ENCODE data around the gene ELMO1.
A peak's percentile ranks its signal among the peaks of the same experiment; 100 is the strongest.

ELMO1 gene

GRCh38 chr7:37348982-37349381, 99.7 kb downstream of the ELMO1 start:
- no peaks in the 10 kb centered on the region for H3K27me3 Mint-ChIP-seq
- peak overlapping the region; percentile 80 for H3K27ac Mint-ChIP-seq
- peaks cover 86% of the 10 kb centered on the region for H3K4me1 Mint-ChIP-seq
- no peaks in the 10 kb centered on the region for H3K9me3 Mint-ChIP-seq
- H3K4me3 Mint-ChIP-seq: peak overlapping the region; percentile 72
- H3K36me3 Mint-ChIP-seq: peaks cover 16% of the 10 kb centered on the region

- Mint-ChIP-seq H3K27me3 (no peaks in the 10 kb centered on the region), H3K4me1 (peaks cover 83% of the 10 kb centered on the region), H3K9me3 (no peaks in the 10 kb centered on the region), H3K4me3 (no peak overlapping the region), H3K27ac (peak overlapping the region; percentile 62), H3K36me3 (peaks cover 22% of the 10 kb centered on the region)
These were observed 101.9 kb downstream of the ELMO1 start for GRCh38 chr7:37346761-37347160.

- peaks cover 80% of the 10 kb centered on the region for H3K4me1 Mint-ChIP-seq
- H3K4me3 Mint-ChIP-seq: peak overlapping the region; percentile 83
- H3K36me3 Mint-ChIP-seq: peaks cover 31% of the 10 kb centered on the region
- no peaks in the 10 kb centered on the region for H3K27me3 Mint-ChIP-seq
- no peaks in the 10 kb centered on the region for H3K9me3 Mint-ChIP-seq
- peak overlapping the region; percentile 94 for H3K27ac Mint-ChIP-seq
These were observed 103.6 kb downstream of the ELMO1 start for GRCh38 chr7:37344886-37345579.

- Mint-ChIP-seq H3K27me3 (no peaks in the 10 kb centered on the region), H3K4me3 (peak overlapping the region; percentile 95), H3K4me1 (peaks cover 80% of the 10 kb centered on the region), H3K9me3 (no peaks in the 10 kb centered on the region), H3K27ac (peak overlapping the region; percentile 99), H3K36me3 (peaks cover 31% of the 10 kb centered on the region)
These were observed 105.8 kb downstream of the ELMO1 start for GRCh38 chr7:37342688-37343471.

- peak overlapping the region; percentile 95 for H3K4me3 Mint-ChIP-seq
- peaks cover 35% of the 10 kb centered on the region for H3K36me3 Mint-ChIP-seq
- H3K27me3 Mint-ChIP-seq: no peaks in the 10 kb centered on the region
- peaks cover 80% of the 10 kb centered on the region for H3K4me1 Mint-ChIP-seq
- H3K9me3 Mint-ChIP-seq: no peaks in the 10 kb centered on the region
- peak overlapping the region; percentile 99 for H3K27ac Mint-ChIP-seq
These were observed 106.4 kb downstream of the ELMO1 start for GRCh38 chr7:37342176-37342687.

- peak overlapping the region; percentile 95 for H3K4me3 Mint-ChIP-seq
- H3K27me3 Mint-ChIP-seq: no peaks in the 10 kb centered on the region
- peaks cover 82% of the 10 kb centered on the region for H3K4me1 Mint-ChIP-seq
- H3K9me3 Mint-ChIP-seq: peaks cover 7% of the 10 kb centered on the region
- peak overlapping the region; percentile 95 for H3K27ac Mint-ChIP-seq
- H3K36me3 Mint-ChIP-seq: peaks cover 45% of the 10 kb centered on the region
These were observed 107.5 kb downstream of the ELMO1 start for GRCh38 chr7:37341033-37341630.

- Mint-ChIP-seq H3K27ac (no peak overlapping the region), H3K9me3 (peaks cover 7% of the 10 kb centered on the region), H3K4me3 (no peak overlapping the region), H3K4me1 (peaks cover 86% of the 10 kb centered on the region), H3K36me3 (peaks cover 49% of the 10 kb centered on the region), H3K27me3 (no peaks in the 10 kb centered on the region)
These were observed 109.7 kb downstream of the ELMO1 start for GRCh38 chr7:37338966-37339365.

- no peaks in the 10 kb centered on the region for H3K27me3 Mint-ChIP-seq
- H3K4me3 Mint-ChIP-seq: no peak overlapping the region
- peak overlapping the region; percentile 68 for H3K27ac Mint-ChIP-seq
- peaks cover 7% of the 10 kb centered on the region for H3K9me3 Mint-ChIP-seq
- H3K36me3 Mint-ChIP-seq: peaks cover 50% of the 10 kb centered on the region
- peaks cover 88% of the 10 kb centered on the region for H3K4me1 Mint-ChIP-seq
These were observed 111.1 kb downstream of the ELMO1 start for GRCh38 chr7:37337522-37337921.

GRCh38 chr7:37336259-37336658, 112.4 kb downstream of the ELMO1 start:
- H3K4me3 Mint-ChIP-seq: peak overlapping the region; percentile 69
- no peaks in the 10 kb centered on the region for H3K27me3 Mint-ChIP-seq
- H3K4me1 Mint-ChIP-seq: peaks cover 88% of the 10 kb centered on the region
- H3K36me3 Mint-ChIP-seq: peaks cover 52% of the 10 kb centered on the region
- peak overlapping the region; percentile 97 for H3K27ac Mint-ChIP-seq
- H3K9me3 Mint-ChIP-seq: peaks cover 7% of the 10 kb centered on the region

- H3K9me3 Mint-ChIP-seq: peaks cover 7% of the 10 kb centered on the region
- peaks cover 47% of the 10 kb centered on the region for H3K36me3 Mint-ChIP-seq
- peaks cover 80% of the 10 kb centered on the region for H3K4me1 Mint-ChIP-seq
These were observed 115.6 kb downstream of the ELMO1 start for GRCh38 chr7:37333075-37333474.

GRCh38 chr7:37332243-37333016, 116.2 kb downstream of the ELMO1 start:
- H3K27me3 Mint-ChIP-seq: no peaks in the 10 kb centered on the region
- peaks cover 45% of the 10 kb centered on the region for H3K36me3 Mint-ChIP-seq
- peaks cover 7% of the 10 kb centered on the region for H3K9me3 Mint-ChIP-seq
- no peak overlapping the region for H3K4me3 Mint-ChIP-seq
- peaks cover 81% of the 10 kb centered on the region for H3K4me1 Mint-ChIP-seq
- no peak overlapping the region for H3K27ac Mint-ChIP-seq

More at GRCh38 chr7:37333075-37333474, 115.6 kb downstream of the ELMO1 start:
- H3K27me3 Mint-ChIP-seq: no peaks in the 10 kb centered on the region
- H3K4me3 Mint-ChIP-seq: no peak overlapping the region
- H3K27ac Mint-ChIP-seq: no peak overlapping the region

GRCh38 chr7:37330775-37331174, 117.9 kb downstream of the ELMO1 start:
- no peak overlapping the region for H3K4me3 Mint-ChIP-seq
- H3K36me3 Mint-ChIP-seq: peaks cover 37% of the 10 kb centered on the region
- H3K27me3 Mint-ChIP-seq: no peaks in the 10 kb centered on the region
- H3K4me1 Mint-ChIP-seq: peaks cover 76% of the 10 kb centered on the region
- no peaks in the 10 kb centered on the region for H3K9me3 Mint-ChIP-seq
- no peak overlapping the region for H3K27ac Mint-ChIP-seq

GRCh38 chr7:37329940-37330339, 118.7 kb downstream of the ELMO1 start:
- H3K9me3 Mint-ChIP-seq: no peaks in the 10 kb centered on the region
- no peak overlapping the region for H3K27ac Mint-ChIP-seq
- peaks cover 38% of the 10 kb centered on the region for H3K36me3 Mint-ChIP-seq
- peaks cover 69% of the 10 kb centered on the region for H3K4me1 Mint-ChIP-seq
- H3K4me3 Mint-ChIP-seq: no peak overlapping the region
- H3K27me3 Mint-ChIP-seq: no peaks in the 10 kb centered on the region

GRCh38 chr7:37327288-37327687, 121.4 kb downstream of the ELMO1 start:
- Mint-ChIP-seq H3K27ac (peak overlapping the region; percentile 46), H3K4me1 (peaks cover 52% of the 10 kb centered on the region), H3K9me3 (no peaks in the 10 kb centered on the region), H3K36me3 (peaks cover 32% of the 10 kb centered on the region), H3K27me3 (no peaks in the 10 kb centered on the region), H3K4me3 (no peak overlapping the region)

GRCh38 chr7:37323966-37324365, 124.7 kb downstream of the ELMO1 start:
- no peaks in the 10 kb centered on the region for H3K9me3 Mint-ChIP-seq
- H3K27ac Mint-ChIP-seq: no peak overlapping the region
- no peaks in the 10 kb centered on the region for H3K27me3 Mint-ChIP-seq
- peaks cover 28% of the 10 kb centered on the region for H3K4me1 Mint-ChIP-seq
- no peak overlapping the region for H3K4me3 Mint-ChIP-seq
- peaks cover 19% of the 10 kb centered on the region for H3K36me3 Mint-ChIP-seq
